ENCODE measurements around the gene NCOA7.
"Not testable (repeated sequence)": the region's sequence is repeated elsewhere in the genome, so short reads cannot be mapped to it uniquely, and the experiment has no call there.

Gene NCOA7

DNA sequence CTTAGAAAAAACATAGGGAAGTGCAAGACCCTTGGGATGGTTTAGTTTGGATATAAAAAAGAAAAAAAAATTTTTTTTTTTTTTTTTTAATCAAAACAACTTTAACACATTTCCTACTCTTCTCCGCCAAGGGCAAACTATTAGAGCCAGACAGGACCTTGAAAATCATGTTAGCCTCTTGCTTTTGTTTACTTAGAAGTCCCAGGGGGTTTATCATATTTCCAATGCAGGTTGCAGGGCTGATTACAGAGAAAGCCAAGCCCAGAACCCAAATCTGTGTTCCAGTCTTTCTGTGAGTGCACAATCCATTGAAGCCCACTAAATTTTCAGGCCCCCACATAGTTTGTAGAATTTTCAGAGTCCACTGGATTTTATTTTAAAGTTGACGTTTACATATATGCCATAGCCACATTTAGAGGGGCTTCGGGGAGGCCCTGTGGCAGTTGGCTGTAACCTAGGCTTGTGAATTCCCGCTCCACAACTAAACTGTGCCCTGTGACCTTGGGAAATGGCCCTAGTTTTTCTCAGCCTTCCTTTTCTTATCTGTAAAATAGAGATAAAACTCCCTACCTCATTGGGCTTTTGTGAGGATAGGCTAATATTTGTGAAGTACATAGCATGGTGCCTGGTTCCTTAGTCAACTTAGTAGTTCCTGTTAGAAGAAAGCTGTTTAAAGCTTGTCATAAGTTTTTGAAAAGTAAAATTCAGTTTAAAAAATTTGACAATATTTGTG lies 55.7 kb downstream of the NCOA7 start:
- Mint-ChIP-seq H3K27ac (no peak overlapping the region), H3K9me3 (ENCODE audit: low read depth) (no peaks in the 10 kb centered on the region), H3K27me3 (no peaks in the 10 kb centered on the region), H3K4me3 (no peak overlapping the region), H3K4me1 (ENCODE audit: low read depth) (no peaks in the 10 kb centered on the region), H3K36me3 (peaks cover 5% of the 10 kb centered on the region)

DNA sequence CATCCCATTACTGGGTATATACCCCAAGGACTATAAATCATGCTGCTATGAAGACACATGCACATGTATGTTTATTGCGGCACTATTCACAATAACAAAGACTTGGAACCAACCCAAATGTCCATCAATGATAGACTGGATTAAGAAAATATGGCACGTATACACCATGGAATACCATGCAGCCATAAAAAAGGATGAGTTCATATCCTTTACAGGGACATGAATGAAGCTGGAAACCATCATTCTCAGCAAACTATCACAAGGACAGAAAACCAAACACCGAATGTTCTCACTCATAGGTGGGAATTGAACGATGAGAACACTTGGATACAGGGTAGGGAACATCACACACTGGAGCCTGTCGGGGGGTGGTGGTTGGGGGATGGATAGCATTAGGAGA lies 57.5 kb downstream of the NCOA7 start:
- not testable (repeated sequence) for H3K27ac Mint-ChIP-seq; H3K27me3 Mint-ChIP-seq; H3K4me3 Mint-ChIP-seq; H3K36me3 Mint-ChIP-seq; H3K9me3 Mint-ChIP-seq (ENCODE audit: low read depth); H3K4me1 Mint-ChIP-seq (ENCODE audit: low read depth)

DNA sequence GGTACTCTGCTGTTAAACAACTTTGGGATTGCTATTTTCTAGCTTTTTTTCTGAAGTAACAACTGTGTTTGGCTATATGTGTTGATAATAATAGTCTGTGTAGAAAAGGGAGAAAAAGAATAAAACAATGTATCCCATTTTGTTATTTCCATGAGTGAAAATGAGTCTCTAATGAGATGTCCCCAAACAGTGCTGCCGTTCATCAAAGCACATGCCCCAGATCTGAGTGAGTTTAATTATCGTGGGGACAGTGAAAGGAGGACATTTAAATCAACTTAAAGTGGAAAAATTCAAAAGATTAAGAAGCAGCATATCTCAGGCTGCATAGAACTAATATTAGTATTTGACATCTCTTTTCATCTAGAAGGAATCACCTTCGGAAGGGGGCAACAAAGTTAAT lies 59.6 kb downstream of the NCOA7 start:
- Mint-ChIP-seq H3K27ac (no peak overlapping the region), H3K36me3 (peaks cover 13% of the 10 kb centered on the region), H3K4me1 (ENCODE audit: low read depth) (peaks cover 3% of the 10 kb centered on the region), H3K27me3 (no peaks in the 10 kb centered on the region), H3K4me3 (no peak overlapping the region), H3K9me3 (ENCODE audit: low read depth) (no peaks in the 10 kb centered on the region)

DNA sequence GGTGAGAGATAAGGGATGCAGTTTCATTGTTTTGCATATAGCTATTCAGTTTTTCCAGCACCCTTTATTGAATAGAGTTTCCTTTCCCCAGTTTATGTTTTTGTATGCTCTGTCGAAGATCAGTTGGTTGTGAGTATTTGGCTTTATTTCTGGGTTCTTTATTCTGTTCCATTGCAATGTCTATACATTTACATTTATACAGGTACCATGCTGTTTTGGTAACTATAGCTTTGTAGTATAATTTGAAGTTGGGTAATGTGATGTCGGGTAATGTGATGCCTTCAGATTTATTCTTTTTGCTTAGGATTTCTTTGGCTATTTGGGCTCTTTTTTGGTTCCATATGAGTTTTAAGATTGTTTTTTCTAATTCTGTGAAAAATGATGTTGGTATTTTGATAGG lies 61.8 kb downstream of the NCOA7 start:
- no peaks in the 10 kb centered on the region for H3K9me3 Mint-ChIP-seq (ENCODE audit: low read depth)
- no peak overlapping the region for H3K27ac Mint-ChIP-seq
- H3K4me1 Mint-ChIP-seq (ENCODE audit: low read depth), result peaks cover 3% of the 10 kb centered on the region
- peaks cover 13% of the 10 kb centered on the region for H3K36me3 Mint-ChIP-seq
- H3K27me3 Mint-ChIP-seq, result no peaks in the 10 kb centered on the region
- H3K4me3 Mint-ChIP-seq, result no peak overlapping the region

DNA sequence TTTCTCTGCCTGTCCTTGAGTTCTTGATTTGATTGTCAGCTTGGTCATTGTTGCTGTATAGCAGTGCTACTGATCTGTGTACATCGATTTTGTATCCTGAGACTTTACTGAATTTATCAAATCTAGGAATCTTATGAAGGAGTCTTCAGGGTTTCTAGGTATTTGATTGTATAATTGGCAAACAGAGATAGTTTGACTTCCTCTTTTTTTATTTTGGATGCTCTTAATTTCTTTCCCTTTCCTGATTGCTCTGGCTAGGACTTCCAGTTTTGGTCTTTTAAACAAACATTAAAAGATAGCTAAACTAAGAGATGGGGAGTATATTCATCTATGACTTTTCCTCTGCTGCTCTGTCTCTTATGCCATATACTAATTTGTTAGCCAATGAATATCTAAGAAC lies 62.4 kb downstream of the NCOA7 start:
- Mint-ChIP-seq H3K36me3 (peaks cover 10% of the 10 kb centered on the region), H3K4me3 (no peak overlapping the region), H3K27ac (no peak overlapping the region), H3K9me3 (ENCODE audit: low read depth) (no peaks in the 10 kb centered on the region), H3K27me3 (no peaks in the 10 kb centered on the region), H3K4me1 (ENCODE audit: low read depth) (peaks cover 3% of the 10 kb centered on the region)

DNA sequence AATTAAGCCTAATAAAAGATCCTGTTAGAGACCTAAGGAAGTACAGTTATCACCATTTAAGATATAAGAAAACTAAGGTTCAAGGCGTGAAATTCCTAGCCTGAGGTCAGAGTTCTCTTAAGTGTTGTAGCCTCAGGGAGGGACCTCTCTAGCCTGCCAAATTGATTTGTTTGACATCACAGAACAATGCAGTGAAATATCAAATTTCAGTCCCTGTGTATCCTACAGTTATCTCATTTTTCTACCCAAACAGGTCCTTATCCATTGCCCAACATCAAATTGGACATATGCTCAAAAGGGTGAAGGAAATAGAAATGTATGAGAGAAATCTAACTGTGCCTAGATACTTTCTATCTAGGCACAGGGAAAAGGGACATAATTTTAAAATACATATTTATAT lies 63.0 kb downstream of the NCOA7 start:
- peaks cover 10% of the 10 kb centered on the region for H3K36me3 Mint-ChIP-seq
- no peak overlapping the region for H3K4me3 Mint-ChIP-seq
- no peak overlapping the region for H3K27ac Mint-ChIP-seq
- no peaks in the 10 kb centered on the region for H3K9me3 Mint-ChIP-seq (ENCODE audit: low read depth)
- no peaks in the 10 kb centered on the region for H3K27me3 Mint-ChIP-seq
- peaks cover 3% of the 10 kb centered on the region for H3K4me1 Mint-ChIP-seq (ENCODE audit: low read depth)

DNA sequence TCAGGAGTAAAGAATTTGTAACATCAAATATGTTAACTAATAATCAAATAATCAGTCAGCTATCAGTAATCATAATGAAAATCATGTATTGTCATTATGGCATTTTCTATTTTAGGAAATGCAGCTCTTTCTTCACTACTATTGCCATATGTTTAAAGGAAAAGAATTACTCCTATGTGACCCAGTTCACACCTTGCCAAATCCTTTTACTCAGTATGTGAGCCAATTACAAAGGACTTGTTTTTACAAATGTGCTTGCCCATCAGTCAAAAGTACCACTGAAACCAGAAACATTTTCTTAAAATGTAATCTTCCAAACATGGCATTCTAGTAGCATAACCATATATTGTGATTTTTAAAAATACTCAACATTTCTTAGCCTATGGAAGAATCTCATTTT lies 63.6 kb downstream of the NCOA7 start:
- Mint-ChIP-seq H3K4me1 (ENCODE audit: low read depth) (peaks cover 3% of the 10 kb centered on the region), H3K9me3 (ENCODE audit: low read depth) (no peaks in the 10 kb centered on the region), H3K36me3 (peaks cover 10% of the 10 kb centered on the region), H3K4me3 (no peak overlapping the region), H3K27me3 (no peaks in the 10 kb centered on the region), H3K27ac (no peak overlapping the region)

DNA sequence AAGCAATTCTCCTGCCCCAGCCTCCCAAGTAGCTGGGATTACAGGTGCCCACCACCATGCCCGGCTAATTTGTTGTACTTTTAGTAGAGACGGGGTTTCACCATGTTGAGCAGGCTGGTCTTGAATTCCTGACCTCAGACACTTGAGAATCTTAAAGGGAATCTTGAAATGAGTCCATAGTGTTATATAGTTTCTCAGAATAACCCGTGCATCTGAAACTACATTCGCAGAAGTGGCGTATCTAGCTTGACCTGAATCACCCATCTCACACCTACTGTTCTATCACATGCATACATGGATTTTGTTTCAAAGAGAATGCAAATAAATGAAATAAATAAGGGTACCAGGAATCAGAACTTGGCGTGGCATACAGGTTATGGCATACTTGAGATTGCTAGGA lies 65.0 kb downstream of the NCOA7 start:
- H3K36me3 Mint-ChIP-seq, result peaks cover 11% of the 10 kb centered on the region
- peaks cover 3% of the 10 kb centered on the region for H3K4me1 Mint-ChIP-seq (ENCODE audit: low read depth)
- H3K9me3 Mint-ChIP-seq (ENCODE audit: low read depth), result no peaks in the 10 kb centered on the region
- no peaks in the 10 kb centered on the region for H3K27me3 Mint-ChIP-seq
- H3K27ac Mint-ChIP-seq, result no peak overlapping the region
- no peak overlapping the region for H3K4me3 Mint-ChIP-seq

DNA sequence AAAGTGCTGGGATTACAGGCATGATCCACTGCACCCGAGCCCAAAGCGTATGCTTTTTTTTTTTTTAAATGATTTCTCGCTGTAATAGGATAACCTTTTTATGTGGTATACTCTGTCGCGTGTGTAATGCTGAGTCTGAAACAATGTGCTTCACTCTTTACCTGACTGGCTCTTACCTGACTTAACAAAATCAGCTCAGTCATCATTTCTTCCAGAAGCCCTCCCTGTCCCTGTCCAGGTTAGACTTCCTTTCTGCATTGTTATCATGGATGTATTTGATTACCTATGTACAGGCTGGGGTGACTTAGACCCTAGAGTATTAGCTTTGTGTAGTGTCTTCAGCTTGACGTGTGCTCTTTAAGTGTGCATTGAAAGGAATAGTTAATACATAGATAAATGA lies 67.1 kb downstream of the NCOA7 start:
- no peaks in the 10 kb centered on the region for H3K9me3 Mint-ChIP-seq (ENCODE audit: low read depth)
- H3K4me3 Mint-ChIP-seq, result no peak overlapping the region
- H3K27me3 Mint-ChIP-seq, result no peaks in the 10 kb centered on the region
- H3K36me3 Mint-ChIP-seq, result peaks cover 10% of the 10 kb centered on the region
- no peaks in the 10 kb centered on the region for H3K4me1 Mint-ChIP-seq (ENCODE audit: low read depth)
- no peak overlapping the region for H3K27ac Mint-ChIP-seq

DNA sequence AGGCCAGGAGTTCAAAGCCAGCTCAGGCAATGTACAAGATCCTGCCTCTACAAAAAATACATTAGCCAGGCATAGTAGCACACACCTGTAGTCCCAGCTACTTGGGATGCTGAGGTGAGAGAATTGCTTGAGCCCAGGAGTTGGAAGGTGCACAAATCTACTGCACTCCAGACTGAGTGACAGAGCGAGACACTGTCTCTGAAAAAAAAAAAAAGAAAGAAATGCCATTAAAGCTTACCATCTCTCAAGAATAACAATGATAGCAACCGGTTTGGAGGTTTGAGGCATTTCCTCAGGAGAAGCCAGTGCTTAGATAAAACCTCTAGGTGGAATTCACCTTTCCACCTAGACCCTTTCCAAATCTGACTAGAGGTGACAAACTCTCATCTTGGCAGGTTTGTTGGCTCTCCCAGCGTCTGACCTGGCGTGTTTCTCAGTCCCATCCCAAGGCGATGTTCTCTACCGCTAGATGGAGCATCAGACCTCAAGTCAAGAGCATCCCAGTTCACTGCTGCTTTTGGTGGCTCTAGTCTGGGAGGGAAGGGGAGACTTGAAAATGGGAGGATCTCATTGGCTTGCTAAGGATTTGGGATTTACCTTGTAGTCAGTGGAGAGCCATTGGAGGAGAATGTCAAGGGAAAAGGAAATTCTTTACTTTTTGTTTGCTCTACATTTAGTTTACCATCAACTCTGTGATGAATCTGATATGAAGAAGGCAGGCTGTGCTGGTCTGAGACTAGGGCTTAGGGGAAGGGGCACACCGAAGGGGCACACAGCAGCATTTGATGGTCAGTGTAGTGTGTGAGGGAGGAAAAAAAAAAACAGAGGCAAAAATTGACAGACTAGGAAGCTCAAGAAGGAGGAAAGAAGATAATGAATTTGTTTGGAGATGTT lies 67.9 kb downstream of the NCOA7 start:
- no peaks in the 10 kb centered on the region for H3K27me3 Mint-ChIP-seq
- peaks cover 10% of the 10 kb centered on the region for H3K36me3 Mint-ChIP-seq
- H3K9me3 Mint-ChIP-seq (ENCODE audit: low read depth), result no peaks in the 10 kb centered on the region
- no peak overlapping the region for H3K27ac Mint-ChIP-seq
- H3K4me1 Mint-ChIP-seq (ENCODE audit: low read depth), result no peaks in the 10 kb centered on the region
- H3K4me3 Mint-ChIP-seq, result no peak overlapping the region

DNA sequence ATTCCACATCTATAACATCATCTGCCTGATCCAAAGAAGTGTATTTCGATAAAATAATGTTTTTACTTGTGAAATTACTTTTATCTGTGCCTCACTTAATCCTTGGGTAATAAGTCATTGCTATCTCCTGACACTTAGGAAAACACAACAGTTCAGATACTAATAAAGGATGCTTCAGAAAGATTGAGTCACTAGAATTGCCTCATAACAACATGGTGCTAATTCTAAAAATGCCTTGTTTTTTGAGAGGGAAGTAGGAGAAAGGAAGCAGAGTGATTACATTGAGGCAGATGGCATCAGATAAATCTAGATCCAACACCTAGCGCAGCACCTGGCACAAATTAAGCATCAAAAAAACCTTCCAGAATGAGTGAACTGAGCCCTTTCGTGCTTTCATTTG lies 69.0 kb downstream of the NCOA7 start:
- peaks cover 9% of the 10 kb centered on the region for H3K36me3 Mint-ChIP-seq
- no peak overlapping the region for H3K4me3 Mint-ChIP-seq
- H3K27me3 Mint-ChIP-seq, result no peaks in the 10 kb centered on the region
- H3K4me1 Mint-ChIP-seq (ENCODE audit: low read depth), result peaks cover under 1% of the 10 kb centered on the region
- H3K9me3 Mint-ChIP-seq (ENCODE audit: low read depth), result no peaks in the 10 kb centered on the region
- H3K27ac Mint-ChIP-seq, result no peak overlapping the region

DNA sequence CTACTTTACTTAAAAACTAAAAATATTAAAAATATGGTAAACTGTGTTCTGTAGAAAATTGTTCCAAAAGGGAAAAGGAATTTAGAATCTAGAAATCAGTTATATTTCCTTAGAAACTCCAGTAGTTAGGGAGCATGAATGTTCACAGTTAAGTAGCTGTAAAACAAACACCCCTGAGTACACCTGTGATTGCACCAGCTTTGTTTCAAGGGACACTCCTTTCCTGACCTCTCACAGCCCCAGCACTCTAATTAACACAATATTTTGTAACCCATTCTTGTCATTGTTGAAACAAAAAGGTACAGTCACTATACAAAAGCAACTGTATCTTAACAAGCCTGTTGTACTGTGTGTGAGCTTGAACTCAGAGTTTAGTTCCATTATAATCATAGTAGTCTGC lies 72.3 kb downstream of the NCOA7 start:
- Mint-ChIP-seq H3K4me1 (ENCODE audit: low read depth) (peaks cover 2% of the 10 kb centered on the region), H3K36me3 (peaks cover 6% of the 10 kb centered on the region), H3K27me3 (no peaks in the 10 kb centered on the region), H3K27ac (no peak overlapping the region), H3K9me3 (ENCODE audit: low read depth) (no peaks in the 10 kb centered on the region), H3K4me3 (no peak overlapping the region)

DNA sequence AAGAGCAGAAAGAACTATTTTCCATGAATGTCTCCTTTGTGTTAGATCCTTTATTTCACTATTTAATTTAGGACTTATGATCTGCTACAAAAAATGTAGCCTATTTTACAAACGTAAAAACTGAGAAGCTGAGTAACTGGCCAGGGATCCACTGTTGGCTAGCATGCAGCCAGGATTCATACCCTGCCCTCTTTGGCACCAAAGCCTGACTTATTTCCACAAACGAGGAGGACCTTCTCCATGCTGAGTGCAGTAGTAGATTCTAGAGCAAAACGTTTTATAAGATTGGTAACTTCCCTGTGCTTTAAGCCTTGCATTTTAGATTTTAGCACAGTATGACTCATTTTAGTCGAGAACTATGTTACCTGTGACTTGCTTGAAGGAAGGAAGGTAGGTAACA lies 74.3 kb downstream of the NCOA7 start:
- Mint-ChIP-seq H3K4me3 (no peak overlapping the region), H3K27me3 (no peaks in the 10 kb centered on the region), H3K27ac (no peak overlapping the region), H3K4me1 (ENCODE audit: low read depth) (peaks cover 2% of the 10 kb centered on the region), H3K36me3 (peaks cover 7% of the 10 kb centered on the region), H3K9me3 (ENCODE audit: low read depth) (no peaks in the 10 kb centered on the region)

DNA sequence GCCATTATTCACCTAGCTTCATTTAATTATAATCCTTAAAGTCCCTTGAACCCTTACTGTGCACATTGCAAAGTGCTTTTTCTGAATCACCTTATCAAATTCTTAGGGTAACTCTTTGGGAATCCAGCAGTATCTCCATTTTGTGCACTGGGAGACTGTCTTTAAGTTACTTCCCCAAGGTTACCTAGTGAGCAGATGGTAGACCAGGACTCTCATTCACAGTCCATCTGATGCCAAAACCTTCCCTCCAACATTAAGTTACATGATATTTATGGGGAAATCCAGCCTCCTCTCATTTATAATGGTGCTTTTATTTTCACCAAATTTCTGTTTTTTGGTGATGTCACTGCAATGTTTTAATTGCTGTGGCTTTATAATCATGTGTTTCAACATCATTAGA lies 75.7 kb downstream of the NCOA7 start:
- Mint-ChIP-seq H3K27ac (no peak overlapping the region), H3K4me1 (ENCODE audit: low read depth) (peaks cover 2% of the 10 kb centered on the region), H3K36me3 (peaks cover 10% of the 10 kb centered on the region), H3K4me3 (no peak overlapping the region), H3K27me3 (no peaks in the 10 kb centered on the region), H3K9me3 (ENCODE audit: low read depth) (no peaks in the 10 kb centered on the region)

DNA sequence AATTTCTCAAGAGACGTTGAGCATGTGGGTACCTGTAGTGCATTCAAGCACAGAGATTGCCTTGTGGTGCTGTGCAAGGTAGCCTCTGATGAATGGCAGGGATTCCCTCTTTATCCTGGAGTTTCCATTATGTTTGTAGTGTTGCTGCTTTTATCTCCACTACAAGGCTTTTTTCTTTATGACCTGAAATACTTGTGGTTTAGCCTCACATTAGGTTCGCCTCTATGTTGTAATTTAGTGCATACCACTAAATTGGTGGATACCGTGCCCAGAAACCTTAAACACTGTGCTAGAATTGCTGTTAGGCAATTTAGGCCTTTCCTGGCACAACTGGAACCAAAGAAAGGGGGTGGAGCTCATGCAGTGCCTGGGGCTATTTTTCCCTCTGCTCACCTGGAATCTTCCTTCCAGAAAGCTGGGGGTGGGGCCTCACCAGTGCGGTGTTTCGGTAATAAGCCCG lies 76.8 kb downstream of the NCOA7 start:
- H3K4me3 Mint-ChIP-seq, result no peak overlapping the region
- H3K4me1 Mint-ChIP-seq (ENCODE audit: low read depth), result peaks cover 2% of the 10 kb centered on the region
- H3K27me3 Mint-ChIP-seq, result no peaks in the 10 kb centered on the region
- peaks cover 7% of the 10 kb centered on the region for H3K36me3 Mint-ChIP-seq
- no peaks in the 10 kb centered on the region for H3K9me3 Mint-ChIP-seq (ENCODE audit: low read depth)
- no peak overlapping the region for H3K27ac Mint-ChIP-seq
